ENCODE data around the gene CAMTA1.
"Not testable (repeated sequence)": the region's sequence is repeated elsewhere in the genome, so short reads cannot be mapped to it uniquely, and the experiment has no call there.

CAMTA1 gene

GRCh38 chr1:7781501-7781900, 996.2 kb downstream of the CAMTA1 start:
- no peak for DNase-seq

DNA sequence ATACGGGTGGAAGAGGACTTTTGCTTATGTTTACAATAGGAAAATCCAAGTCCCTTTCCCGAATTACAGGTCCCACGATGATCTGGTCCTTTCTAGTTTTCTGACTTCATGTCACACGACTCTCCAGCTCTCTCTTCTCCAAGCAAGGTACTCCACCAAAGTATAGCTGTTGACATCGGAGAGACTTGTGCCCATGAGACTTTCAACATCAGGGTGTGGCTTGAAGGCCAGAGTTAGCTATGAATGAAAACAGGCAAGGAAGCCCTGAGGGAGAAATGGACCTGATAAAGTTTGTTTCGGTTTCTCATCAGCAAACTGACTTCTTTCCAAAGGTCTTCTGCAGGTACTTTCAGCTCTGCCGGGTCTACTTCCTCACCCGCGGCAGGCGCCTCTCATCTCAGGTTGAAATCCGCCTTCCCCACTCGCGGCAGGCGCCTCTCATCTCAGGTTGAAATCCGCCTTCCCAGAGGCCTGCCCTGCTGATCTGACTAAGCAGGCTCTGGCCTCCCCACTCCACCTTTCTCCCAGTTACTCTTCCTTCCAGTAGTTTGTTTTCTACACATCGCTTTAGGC, 996.8 kb downstream of the CAMTA1 start:
- DNase-seq = no peak

GRCh38 chr1:7783178-7783711, 998.0 kb downstream of the CAMTA1 start:
- peak; percentile 91 for DNase-seq

DNA sequence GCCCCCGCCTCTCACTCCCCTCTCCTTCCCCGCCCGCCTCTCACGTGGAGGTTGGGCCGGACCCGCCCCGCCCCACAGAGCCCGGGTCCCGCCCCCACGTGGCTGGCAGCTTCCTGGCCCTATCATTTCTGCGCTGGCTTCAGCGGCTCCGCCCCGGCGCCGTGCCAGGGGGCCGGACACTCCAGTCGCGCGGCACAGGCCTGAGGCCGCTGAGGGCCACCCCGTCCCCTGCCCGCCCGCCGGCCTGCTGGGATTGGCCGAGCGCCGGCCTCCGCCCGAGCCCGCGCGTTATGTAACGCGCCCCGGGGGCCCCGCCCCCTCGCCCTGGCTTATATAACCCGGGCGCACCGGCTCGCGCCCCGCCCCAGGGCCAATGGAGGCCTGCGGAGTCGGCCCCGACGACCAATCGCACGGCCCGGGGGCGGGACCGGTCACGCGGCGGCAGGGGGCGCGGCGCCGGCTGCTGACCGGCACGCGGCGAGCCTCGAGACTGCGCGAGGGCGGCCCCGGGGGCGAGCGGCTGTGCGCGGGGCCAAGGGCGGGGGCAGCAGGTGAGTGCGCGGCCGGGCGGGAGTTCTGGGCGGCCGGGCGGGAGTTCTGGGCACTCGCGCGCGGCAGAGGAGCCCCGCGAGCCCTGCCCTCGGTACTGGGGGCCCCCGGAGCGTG, 998.7 kb downstream of the CAMTA1 start, which contains the start of gene PER3:
PER3 (plus strand) TSS at position 466 of the 666 bp plus-strand sequence. CDS start 587 bp downstream, outside the sequence.
- peak; percentile 99 for DNase-seq

- no peak for DNase-seq
Observed at GRCh38 chr1:7784492-7785071, 999.3 kb downstream of the CAMTA1 start.

- no peak for DNase-seq
Observed at GRCh38 chr1:7785108-7785507, 999.9 kb downstream of the CAMTA1 start.

DNA sequence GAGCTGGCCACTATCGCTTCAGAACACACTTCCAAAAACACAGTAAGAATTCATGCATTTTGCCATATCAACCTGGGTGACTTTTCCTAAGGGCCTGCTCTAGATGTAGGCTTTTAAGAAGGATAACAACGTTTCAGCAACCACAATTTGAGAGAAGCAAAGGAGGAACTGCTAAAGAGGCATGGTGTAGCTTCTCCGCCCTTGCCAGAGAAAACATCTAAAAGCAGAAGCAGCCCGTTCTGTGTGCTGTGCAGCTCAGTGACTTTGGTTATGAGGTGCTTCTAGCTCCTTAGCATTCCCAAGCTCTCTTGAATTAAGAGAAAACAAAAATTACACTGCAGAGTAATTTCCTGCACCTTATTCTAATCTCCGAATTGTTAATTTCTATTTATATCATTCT, 1001.5 kb downstream of the CAMTA1 start:
- no peak for DNase-seq

DNA sequence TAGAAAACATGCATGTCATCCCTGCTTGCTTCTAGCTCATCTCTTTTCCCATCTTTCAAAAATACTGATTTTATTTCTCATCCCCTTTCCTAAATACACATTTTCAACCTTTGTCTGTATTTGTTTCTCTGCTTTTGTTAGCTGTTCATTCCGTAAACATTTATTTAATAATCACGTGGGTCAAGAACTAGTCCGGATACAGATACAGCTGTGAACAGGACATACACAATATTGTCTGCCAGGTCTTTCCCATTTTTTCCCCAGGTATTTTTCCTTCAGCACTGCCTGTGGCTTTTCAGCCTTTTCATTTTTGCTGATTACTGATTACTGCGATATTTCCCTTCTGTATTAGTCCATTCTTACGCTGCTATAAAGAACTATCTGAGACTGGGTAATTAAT, 1004.6 kb downstream of the CAMTA1 start:
- no peak for DNase-seq

GRCh38 chr1:7791027-7791426, 1005.8 kb downstream of the CAMTA1 start:
- DNase-seq = not testable (repeated sequence)

DNA sequence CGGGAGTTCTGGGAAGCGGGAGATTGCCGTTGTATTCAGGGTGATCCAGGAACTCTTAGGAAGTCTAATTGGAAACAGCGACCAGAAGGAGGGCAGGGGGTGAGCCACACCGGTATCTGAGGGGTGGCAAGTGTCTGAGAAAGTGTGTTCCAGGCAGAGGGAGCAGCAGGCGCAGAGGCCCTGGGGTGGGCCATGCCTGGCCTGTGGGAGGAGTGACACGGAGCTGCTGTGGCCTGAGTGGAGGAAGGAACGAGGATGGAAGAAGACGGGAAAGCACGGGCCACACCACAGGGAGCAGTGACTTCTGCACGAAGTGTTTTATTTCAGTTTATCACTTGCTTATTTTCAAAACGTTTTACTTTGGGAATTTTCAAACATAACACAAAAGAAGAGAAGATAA, 1010.2 kb downstream of the CAMTA1 start:
- DNase-seq = no peak

GRCh38 chr1:7805460-7805859, 1020.2 kb downstream of the CAMTA1 start:
- DNase-seq = no peak

DNA sequence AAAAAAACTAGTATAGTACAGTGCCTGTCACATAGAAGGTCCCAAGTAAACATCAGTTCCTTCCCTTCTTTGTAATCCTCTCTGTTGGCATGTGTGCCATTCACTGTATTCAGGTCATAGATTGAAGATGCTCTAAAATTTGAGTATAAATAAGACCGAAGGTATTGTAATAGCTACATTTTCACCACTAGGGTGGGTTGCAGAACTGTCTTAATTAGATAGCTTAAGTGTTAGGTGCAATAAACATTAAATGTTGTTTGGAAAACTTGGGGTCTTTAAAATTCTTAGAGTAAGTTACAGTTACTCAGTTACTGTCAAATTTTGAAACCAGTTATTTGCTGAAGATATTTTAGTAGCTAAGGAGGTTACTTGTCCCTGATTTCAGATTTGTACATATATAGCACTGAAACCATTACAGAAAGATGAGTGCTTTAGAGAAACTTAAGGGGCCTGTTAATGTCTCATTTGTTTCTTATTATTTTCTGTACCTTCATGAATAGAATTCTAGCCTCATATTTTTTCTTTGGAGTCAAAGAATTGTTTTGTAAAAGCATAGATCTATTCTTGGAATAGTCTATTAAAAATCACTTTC, 1023.1 kb downstream of the CAMTA1 start:
- no peak for DNase-seq

GRCh38 chr1:7809742-7810141, 1024.5 kb downstream of the CAMTA1 start:
- DNase-seq = no peak

DNA sequence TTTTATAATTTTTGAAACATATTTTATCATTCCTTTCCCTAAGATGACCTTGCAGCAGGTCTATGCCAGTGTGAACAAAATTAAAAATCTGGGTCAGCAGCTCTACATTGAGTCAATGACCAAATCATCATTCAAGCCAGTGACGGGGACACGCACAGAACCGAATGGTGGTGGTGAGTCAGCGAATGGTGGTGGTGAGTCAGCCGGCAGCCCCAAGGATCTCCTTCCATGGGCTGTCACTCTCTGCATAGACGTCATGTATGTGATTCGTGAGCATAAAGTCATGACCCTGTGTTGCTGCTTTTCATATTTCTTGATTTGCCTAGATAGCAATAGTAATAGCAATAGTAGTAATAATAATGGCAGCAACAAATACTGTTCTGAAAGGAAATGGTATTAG, 1025.1 kb downstream of the CAMTA1 start:
- DNase-seq = peak; percentile 63

DNA sequence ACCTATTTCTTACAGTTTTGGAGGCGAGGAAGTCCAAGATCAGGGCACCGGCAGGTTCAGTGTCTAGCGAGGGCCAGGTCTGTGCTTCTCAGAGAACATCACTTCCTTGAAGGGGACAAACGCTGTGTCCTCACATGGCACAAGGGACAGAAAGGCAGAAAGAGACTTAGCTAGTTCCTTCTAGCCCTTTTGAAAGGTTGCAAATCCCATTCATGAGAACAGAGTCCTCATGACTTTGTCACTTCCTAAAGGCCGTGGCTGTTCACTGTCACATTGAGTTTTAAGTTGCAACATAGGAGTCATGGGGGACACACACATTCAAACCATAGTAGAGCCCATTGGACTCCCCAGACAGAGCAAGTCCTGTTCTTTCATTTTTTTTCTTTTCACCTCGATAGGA, 1026.2 kb downstream of the CAMTA1 start:
- no peak for DNase-seq

DNA sequence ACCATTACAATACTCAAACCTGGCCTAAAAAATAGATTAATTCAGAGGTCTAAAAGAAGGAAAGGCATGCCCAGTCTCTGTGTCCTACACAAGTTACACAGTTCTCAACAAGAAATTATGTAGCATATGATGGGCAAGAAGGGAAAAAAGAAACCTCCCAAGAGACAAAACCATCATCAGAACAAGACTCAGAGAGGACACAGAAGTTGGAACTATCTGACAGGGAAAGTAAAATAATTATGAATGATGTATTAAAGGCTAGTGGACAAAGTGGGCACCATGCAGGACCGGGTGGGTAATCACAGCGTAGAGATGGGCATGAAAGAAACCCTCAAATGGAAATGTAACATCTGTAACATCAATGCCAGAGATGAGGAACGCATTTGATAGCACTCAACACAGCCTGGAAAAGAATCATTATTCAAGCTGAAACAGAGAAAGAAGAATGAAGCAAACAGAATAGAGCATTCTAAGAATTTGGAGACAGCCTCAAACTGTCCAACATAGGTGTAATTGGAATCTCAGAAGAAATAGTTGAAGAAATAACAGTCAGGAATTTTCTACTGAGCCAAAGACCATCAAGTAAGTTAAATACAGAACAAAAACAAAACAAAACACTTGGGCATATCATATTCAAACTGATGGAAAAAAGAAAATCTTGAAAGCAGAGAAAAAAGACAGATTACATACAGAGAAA, 1028.6 kb downstream of the CAMTA1 start:
- DNase-seq = no peak
